Activated CD4-positive, alpha-beta T cell treated with anti-CD3 and anti-CD28 coated beads, Interleukin-2, Interleukin-6, amounts not matched to agents 100 ng/mL and 50 ng/mL, durations not matched to agents 16 hours and 8 hours (primary cell): ENCODE results near the gene CERS6.
"Not testable (repeated sequence)": the region's sequence is repeated elsewhere in the genome, so short reads cannot be mapped to it uniquely, and the experiment has no call there.

Experiments
- DNase-seq: peaks from one replicate; pipeline ENCODE4 v3.0.0-alpha.2; 2020

CERS6 gene

DNA sequence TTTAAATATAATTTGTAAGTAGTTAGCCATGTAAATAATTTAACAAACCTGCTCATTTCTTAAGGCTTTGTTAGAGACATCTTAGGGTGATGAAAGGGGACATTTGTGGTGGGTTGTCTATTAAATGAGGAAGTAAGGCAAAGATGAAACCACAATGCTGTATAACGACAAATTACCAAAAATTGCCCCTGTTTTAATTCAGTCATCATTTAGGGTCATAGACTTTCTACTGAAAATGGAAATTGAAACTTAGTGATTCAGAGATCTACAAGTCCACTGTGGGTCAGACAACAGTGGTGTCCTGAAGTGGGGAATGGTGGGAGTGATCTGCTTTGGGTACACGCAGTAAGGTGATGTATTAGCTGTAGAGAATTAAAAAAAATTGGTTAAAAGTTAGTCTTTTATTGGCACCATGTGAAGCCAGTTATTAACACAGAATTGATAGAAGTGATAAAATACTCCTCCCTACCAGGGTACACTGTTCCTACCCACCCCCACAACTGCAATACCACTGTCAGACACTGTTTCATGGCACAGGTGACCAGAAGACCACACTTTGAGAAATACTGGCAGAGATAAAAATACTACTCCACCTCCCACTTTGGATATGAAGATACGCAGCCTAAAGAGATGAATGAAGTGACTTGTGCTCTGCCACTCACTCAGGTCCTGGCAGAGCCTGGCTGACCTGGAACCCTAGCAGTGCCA is 13.4 kb downstream of the CERS6 start:
- DNase-seq: no peak

DNA sequence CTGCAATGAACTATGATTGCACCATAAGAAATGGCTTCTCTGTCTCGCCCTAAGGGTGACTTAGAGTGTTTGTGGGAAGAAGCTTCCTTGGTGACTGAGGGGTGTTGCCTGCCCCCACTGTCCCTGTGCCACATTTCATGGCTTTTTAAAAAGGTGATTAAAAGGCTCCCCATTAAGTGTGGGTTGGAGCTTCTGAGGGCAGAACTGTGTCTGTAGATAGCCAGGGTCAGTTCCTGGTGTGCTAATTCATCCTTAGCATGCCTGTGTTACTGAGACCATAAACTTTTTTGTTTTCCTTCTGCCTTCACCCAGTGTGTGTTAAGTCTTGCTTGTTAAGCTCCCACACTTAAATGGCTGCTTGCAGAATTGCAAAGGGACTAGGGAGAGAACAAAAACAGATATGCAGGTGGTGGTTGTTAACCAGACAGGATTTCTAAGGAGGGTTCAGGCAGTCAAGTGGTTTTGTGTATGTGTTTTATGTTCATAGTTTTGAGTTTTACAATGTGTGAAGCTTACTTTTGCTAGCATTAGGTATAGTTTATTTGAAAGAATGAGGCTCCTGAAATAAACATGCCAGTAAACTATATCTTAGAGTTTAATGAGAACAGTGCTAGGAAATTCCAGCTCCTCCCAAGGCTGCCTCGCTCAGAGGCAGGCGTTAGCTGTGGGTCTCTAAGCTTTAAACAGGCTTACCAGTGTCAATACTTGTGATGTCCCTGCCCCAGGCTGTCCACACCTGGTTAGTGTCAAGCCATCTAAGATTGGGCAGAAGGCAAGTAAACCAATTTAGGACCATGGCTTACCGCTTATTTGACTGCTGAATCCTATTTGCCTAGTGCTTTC is 14.5 kb downstream of the CERS6 start:
- DNase-seq: no peak

DNA sequence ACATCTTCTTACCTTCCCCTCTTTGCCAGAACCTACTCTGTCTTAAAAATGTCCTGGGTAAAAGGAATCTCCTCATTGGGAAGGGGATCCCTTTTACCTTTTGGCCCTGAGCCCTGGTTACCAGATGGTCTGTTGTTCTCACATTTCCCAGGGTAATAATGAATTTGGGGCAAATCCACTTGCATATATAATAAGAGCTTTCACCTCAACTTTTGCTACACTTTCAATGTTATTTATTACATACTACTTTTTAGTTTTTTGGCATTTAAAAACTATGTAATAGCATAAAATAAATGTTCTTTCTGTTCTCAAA is 15.0 kb downstream of the CERS6 start:
- DNase-seq: no peak

DNA sequence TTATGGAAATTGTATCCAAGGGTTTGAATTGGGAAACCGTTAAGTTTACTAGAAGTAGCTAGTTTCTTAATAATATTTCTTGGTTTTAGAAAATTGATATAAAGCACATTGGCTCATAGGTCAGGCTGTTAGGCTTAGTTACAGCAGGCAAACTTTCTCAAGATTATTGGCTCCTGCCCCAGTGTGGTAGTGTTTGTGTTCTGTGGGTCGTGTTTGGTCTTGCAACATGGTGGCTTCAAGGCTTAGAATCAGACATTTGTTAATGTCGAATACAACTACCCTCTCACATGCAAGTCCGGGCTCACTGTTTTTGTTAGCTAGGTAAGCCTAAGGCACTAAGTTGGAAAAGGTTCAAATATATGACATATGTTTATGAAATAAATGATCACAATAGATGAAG is 19.6 kb downstream of the CERS6 start:
- no peak for DNase-seq

DNA sequence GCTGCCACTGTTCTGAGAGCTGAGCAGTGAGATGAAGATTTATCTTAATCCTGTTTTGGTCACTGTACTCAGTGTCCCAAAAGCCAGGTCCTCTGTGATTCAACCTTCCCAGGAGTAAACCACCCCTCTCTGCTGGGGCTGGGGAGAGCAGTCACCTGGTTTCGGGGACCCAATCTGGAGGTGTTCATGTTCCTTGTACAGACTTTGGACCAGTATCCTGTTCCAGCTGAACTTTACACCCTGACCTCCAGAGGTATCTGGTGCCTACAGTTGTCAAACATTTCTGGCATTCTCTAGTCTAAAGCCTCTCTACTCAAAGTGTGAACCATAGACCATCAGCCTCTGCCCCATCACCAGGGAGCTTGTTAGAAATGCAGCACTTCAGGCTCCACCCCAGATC is 22.1 kb downstream of the CERS6 start:
- DNase-seq: no peak

DNA sequence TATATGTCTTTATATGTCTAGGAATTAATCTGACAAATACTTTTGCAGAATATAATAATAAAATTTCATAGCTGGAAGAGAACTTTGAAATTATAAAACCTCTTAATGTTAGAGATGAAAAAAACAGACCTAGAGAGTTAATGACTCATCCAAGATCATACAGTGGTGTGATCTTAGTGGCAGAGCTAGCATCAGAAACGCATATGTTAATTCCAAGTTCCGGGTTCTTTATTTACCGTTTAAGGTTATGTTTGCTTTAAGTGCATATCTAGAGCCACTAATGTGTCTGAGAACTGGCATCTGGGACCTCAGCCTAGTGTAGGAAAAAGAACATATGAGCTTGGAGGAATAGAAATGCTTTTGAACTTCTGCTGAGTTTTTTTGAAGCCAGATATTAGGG is 24.3 kb downstream of the CERS6 start:
- DNase-seq: no peak

DNA sequence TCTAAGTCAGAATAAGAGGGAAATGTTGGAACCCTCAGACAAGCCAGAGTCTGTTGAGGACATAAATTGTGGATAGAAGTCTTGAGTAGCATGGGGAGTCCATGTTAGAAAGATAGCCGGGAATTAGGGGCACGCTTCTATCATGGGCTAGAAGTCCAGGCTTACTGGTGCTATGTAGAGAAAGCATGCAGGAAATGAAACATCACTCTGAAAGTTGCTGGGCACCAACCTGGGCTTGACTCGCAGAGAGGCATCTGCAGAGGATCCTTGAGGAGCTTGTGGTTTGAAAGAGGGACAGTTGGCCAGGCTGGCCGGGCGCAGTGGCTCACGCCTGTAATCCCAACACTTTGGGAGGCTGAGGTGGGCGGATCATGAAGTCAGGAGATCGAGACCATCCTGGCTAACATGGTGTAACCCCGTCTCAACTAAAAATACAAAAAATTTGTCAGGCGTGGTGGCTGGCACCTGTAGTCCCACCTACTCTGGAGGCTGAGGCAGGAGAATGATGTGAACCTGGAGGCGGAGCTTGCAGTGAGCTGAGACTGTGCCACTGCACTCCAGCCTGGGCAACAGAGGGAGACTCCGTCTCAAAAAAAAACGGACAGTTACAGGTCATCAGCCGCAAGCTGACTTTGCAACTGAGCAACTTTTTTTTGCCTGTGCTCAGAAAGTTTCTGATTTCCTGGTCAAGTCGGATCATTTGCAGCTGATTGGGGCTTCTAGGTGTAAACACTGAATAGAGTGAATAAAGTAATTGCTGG is 24.9 kb downstream of the CERS6 start:
- DNase-seq: no peak

DNA sequence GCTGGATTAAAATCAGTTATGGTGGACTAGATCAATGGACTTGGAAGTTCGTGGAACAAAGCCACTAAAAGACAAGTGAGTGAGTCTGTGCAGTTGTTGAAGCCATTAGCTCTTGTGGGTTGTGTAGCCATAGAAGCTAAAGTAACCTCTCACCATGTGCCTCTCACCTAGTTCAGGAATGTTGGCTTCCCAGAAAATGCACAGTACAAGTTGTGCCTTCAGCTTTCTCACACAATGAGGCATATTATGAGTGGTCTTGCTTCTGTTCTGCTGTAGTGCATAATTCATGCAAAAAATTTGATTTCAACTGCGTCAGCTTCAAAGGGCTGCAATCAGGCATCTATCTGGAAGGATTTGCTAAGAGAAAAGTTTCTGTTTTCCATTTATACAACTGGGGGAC is 26.2 kb downstream of the CERS6 start:
- no peak for DNase-seq

DNA sequence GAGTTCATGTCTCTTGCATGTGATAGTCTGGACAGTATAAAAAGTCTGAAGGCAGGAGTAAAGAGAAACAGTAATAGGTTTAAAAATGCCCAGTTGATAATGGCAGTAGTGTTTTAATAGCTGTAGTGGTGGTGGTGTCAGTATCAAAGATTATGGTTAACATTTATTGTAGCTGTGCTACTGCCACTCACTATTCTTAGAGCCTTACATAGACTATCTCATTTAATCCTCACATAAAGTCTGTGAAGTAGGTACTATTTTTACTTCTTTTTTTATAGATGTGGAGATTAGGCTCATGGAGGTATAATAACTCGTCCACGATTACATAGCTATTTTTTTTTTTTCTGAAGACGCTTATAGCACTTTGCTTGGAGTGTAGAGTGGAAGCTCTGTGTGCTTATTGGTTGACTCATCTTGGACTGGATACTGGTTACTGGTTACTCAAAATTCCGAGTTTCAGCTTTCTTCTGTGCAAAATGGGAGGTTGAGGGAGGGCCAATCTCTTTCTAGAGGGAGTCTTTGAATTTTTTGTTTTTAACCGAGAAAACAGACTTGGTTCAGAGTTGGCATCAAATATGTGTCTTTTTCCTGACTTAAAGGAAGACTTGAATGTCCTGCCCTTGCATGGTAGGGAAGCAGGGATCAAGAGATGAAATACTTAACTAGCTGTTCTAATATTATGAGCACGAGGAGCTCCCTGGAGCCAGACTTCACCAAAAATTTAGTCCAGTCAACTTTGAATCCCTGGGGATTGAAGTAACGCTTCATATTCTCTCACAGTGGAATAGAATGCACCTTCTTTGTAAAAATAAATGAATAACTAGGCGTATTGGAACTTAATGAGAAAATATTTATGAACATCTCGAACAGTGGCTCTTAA is 27.1 kb downstream of the CERS6 start:
- DNase-seq: no peak

DNA sequence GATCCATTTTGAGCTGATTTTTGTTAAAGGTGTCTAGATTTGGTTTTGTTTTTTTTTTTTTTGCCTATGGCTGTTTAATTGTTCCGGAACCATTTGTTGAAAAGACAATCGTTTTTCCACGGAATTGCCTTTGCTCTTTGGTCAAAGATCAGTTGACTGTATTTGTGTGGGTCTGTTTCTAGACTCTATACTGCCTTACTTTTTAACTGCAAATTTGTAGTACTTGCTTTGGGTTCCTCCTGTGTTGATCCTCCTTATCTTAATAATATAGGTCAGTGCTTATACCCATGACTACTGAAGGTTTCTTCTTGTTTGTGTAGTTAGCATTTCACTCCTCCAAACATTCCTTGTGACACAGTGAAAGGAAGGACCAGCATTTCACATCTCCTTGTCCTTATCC is 30.4 kb downstream of the CERS6 start:
- DNase-seq: no peak

DNA sequence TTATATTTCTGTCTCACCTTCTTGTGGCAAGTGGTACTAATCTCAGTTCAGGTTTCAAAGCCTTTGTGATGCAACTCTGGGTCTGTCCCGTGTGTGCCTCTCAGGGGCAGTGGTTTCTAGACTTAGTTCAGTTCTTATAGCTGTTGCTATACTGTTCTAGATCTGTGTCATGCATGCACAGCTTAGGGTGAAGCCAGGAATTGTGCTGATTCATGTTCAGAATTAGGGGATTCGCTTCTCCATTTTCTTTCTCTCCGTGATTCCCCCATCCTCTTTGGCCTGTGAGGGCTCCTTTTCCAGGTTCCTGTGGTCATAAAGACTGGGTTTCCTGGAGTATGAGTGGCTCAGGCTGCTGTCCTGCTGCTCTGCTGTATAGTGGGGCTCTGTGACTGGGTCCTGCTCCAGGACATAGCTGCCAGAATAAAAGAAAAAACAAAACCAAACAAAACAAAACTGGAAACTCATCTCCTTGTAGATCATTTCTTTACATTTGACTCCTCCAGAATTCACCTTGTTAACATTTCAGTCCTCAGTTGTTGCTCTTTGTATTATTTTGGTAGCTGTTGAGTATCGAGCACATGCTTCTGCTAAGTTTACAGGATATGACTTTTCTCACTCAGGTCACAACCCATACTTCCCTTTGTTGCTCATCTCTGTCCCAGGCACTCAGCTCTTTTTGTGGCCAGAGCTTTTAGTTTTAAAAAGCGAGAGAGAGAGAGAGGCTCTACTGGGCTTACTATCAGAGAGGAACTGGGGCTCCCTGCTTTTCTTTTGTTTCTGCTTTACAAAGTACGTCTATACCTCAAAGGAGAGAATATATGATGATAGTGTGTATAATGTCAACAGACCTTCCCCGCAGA is 34.2 kb downstream of the CERS6 start:
- peak; percentile 91 for DNase-seq

DNA sequence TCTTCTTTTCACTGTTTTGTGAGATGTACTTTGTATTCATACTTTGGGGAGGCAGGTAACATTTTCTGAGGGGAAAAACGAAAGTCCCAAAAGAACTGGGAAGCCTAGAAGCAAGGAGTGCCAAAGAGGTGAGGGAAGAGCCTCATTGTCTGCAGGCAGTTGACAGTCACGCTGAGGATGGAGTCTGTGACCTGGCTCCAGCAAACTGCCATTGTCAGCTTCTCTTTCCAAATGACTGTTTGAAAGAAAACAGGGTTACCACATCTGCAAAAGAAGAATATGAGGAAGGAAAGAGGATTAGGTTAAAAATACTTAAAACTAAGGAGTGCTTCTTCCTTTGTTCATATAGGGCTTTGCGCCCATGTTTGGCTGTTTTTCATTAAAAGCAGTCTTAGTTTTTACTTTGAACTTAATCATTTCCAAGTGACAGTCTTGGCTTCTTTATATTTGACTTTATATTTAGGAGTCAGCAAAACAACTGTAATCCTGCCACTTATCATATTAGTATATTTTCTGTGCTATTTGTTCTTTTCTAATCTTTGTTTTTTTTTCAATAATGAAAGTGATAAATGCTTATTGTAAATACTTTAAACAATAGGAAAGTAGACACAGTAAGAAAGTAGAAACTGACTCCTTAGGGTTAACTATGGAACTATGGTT is 35.0 kb downstream of the CERS6 start:
- DNase-seq: peak; percentile 77

DNA sequence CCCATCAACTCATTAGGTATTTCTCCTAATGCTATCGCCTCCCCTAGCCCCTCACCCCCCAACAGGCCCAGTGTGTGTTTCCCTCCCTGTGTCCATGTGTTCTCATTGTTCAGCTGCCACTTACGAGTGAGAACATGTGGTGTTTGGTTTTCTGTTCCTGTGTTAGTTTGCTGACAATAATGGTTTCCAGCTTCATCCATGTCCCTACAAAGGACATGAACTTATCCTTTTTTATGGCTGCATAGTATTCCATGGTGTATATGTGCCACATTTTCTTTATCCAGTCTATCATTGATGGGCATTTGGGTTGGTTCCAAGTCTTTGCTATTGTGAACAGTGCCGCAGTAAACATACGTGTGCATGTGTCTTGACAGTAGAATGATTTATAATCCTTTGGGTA is 35.7 kb downstream of the CERS6 start:
- not testable (repeated sequence) for DNase-seq

DNA sequence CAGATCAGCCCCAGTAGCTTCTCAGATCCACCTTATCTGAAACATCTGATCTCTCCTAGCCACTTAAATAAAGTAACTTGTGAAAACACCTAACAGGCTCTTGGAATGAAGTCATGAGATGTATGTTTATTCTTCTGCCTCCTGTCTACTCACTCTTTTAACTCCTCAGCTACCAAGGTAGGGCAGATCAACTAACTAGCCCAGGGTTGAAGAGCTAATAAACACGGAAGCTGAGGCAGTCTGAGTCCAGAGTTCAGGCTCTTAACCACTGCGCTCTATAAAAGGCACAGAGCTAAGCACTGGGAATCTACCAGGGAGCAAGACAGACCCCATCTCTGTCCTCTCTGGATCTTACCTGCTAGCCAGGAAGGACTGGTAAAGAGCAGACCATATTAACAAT is 37.1 kb downstream of the CERS6 start:
- DNase-seq: not testable (repeated sequence)

DNA sequence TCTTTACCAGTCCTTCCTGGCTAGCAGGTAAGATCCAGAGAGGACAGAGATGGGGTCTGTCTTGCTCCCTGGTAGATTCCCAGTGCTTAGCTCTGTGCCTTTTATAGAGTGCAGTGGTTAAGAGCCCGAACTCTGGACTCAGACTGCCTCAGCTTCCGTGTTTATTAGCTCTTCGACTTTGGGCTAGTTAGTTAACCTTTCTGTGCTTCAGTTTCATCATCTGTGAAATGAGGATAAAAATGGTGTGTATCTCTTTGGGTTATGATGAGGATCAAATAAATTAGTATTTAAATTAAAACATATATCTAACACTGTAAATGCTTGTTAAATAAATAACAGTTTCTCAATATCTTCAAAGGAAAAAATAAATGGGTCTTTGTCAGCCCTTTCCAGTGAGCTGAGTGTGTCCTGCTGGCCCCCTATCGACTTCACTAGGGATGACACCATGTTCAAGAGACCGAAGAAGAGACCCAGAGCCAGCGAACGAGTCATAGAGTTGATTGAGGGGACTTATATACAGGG is 38.2 kb downstream of the CERS6 start:
- DNase-seq: peak; percentile 24

DNA sequence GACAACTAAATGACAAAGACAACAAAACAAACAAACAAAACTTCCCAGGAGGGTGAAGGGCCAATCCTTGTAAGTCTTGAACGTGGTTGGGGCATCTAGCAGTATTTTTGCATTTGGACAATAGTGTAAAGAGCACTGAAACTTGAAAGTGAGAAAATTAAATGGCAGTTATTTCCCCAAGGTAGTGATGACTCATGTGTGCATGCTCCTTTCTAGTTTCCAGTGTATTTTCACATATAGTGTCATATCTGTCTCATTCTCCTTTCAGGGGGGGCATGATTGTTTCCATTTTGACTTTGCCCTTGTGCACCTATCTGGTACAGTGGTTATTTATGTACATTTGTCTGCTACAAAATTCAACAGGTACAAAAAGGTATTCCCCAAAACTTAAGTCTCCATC is 39.5 kb downstream of the CERS6 start:
- peak; percentile 83 for DNase-seq

DNA sequence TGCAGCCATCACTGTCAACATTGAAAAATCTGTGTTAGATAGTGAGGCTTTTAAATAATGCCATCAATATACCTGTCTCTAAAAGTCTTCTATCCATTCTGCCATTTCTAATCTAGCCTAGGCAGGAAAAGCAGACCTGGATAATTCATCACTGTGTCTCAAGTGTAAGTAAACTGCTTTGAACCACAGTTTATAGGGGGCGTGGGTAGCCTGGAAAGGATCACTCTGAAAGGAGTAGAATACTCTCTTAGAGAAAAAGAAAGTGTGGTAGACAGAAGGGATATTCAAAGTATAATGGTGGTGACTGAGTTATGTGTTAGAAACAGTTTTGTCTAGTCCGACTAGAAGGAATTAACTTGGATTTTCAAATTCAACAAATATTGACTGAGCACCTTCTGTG is 40.8 kb downstream of the CERS6 start:
- no peak for DNase-seq

DNA sequence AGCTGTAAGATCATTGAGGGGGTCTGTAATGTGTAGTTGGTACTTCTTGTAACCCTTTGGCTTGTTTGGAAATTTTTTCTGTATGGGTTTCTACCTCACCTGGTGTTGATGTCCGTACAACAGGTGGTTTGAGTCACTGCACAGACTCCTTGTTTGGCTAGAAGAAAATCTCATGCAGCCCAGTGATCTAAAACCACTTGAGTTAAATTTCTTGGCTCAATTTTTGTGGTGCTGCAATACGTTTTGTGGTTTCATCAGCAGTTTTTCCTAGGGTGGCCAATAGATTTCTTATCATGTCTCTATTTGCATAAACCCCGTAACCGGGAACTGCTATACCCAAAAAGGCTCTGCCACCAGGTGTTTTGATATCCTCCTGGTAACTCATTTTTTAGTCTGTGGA is 43.4 kb downstream of the CERS6 start:
- DNase-seq: no peak

DNA sequence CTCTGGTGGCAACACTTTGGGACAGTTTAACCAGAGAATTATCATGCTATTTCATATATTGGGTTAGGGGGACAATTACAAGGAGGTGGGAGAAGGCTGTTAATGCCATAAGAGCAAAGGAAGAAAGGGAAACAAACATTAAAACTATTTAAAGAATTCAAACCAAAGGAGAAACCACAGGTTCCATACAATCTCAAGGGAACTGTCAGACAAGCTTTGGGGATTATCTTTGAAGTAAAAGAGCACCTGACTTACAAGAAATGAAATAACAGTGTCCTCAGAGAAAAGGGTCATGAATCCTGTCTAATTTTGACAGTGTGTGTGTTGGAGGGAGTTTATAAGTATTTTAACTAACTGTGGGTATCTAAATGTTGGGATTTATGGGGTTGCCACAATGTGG is 44.4 kb downstream of the CERS6 start:
- DNase-seq: no peak

DNA sequence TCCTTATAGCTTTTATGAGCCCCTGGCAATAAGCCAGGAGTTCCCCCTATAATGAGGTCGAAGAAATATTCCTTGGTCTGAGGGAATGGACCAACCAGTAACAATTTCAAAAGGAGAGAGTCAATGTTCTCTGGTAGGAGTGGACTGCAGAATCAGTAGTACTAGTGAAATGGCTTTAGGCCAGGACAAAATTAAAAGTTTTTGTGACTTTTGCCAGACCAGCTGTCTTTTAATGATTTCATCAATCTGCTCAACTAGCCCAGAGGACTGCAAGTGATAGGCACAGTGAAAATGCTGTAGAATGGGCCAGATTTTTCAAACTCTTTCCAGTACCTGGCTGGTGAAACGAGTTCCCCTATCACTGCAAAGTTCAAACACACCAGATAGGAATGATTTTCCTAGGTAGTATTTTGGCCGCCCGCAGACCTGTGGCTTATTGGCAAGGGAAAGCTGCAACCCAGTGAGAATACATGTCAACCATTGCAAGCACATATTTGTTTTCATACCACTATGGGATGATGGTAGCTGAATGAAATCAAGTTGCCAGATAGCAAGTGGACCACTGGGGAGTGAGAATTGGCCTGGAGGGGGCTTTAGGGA is 45.5 kb downstream of the CERS6 start:
- no peak for DNase-seq

DNA sequence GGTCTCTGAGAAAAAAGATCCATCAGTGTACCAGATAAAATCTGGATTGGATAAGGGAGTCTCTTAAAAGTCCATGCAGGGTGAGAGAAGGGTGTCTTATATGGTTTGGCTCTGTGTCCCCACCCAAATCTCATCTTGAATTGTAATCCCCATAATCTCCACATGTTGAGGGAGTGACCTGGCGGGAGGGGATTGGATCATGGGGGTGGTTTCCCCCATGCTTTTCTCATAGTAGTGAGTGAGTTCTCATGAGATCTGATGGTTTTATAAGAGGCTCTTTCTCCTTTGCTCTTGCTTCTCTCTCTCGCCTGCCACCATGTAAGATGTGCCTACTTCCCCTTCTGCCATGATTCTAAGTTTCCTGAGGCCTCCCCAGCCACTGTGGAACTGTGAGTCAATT is 46.8 kb downstream of the CERS6 start:
- not testable (repeated sequence) for DNase-seq
